ENCODE data around the gene ARHGEF37.

Gene ARHGEF37

GRCh38 chr5:149604321-149604720 lies 23.0 kb downstream of the ARHGEF37 start:
- no peaks in the 10 kb centered on the region for H3K27me3 ChIP-seq (ENCODE audit: insufficient read depth, low read length, poor library complexity, severe bottlenecking)
- TF ChIP-seq EZH2phosphoT487 (IDR thresholded peaks at IDR 0.05; ENCODE audit: borderline replicate concordance): no peak
- no peak for TF ChIP-seq CTCF (conservative IDR thresholded peaks at IDR 0.05; ENCODE audit: low read length)

GRCh38 chr5:149605354-149605997 lies 24.2 kb downstream of the ARHGEF37 start:
- no peaks in the 10 kb centered on the region for H3F3A ChIP-seq (ENCODE audit: low read depth)
- H3K4me3 ChIP-seq (ENCODE audit: low read length, poor library complexity, severe bottlenecking): no peak overlapping the region
- H3K9me3 ChIP-seq (ENCODE audit: insufficient read depth, low read depth, low read length): no peaks in the 10 kb centered on the region
- no peak for TF ChIP-seq CTCF (conservative IDR thresholded peaks at IDR 0.05; ENCODE audit: low read length)
- TF ChIP-seq EZH2phosphoT487 (IDR thresholded peaks at IDR 0.05; ENCODE audit: borderline replicate concordance): no peak
- H4K20me1 ChIP-seq (ENCODE audit: insufficient read depth, low read length, poor library complexity, severe bottlenecking): no peaks in the 10 kb centered on the region
- H3K27me3 ChIP-seq (ENCODE audit: insufficient read depth, low read length, poor library complexity, severe bottlenecking): no peaks in the 10 kb centered on the region
- no peaks in the 10 kb centered on the region for H3K36me3 ChIP-seq (ENCODE audit: insufficient read depth, low read length)
- no peaks in the 10 kb centered on the region for H3K9me2 ChIP-seq (replicated peaks; ENCODE audit: low read depth, low read length)
- no peak overlapping the region for H2AFZ ChIP-seq (ENCODE audit: low read length)
- no peaks in the 10 kb centered on the region for H3K79me2 ChIP-seq (ENCODE audit: insufficient read depth, low read length)
- no peak overlapping the region for H3K4me2 ChIP-seq (ENCODE audit: low read depth, low read length, poor library complexity, severe bottlenecking)
- no peak overlapping the region for H3K9ac ChIP-seq (ENCODE audit: low read depth, low read length, poor library complexity, severe bottlenecking)
- peaks cover 10% of the 10 kb centered on the region for H3K4me1 ChIP-seq (ENCODE audit: insufficient read depth, low read length, poor library complexity, severe bottlenecking)

More at GRCh38 chr5:149604321-149604720, 23.0 kb downstream of the ARHGEF37 start:
- no peaks in the 10 kb centered on the region for H3K36me3 ChIP-seq (ENCODE audit: insufficient read depth, low read length)
- H2AFZ ChIP-seq (ENCODE audit: low read length): no peak overlapping the region
- no peak overlapping the region for H3K4me3 ChIP-seq (ENCODE audit: low read length, poor library complexity, severe bottlenecking)
- no peaks in the 10 kb centered on the region for H3K9me2 ChIP-seq (replicated peaks; ENCODE audit: low read depth, low read length)
- H3K9ac ChIP-seq (ENCODE audit: low read depth, low read length, poor library complexity, severe bottlenecking): no peak overlapping the region
- no peaks in the 10 kb centered on the region for H4K20me1 ChIP-seq (ENCODE audit: insufficient read depth, low read length, poor library complexity, severe bottlenecking)
- H3F3A ChIP-seq (ENCODE audit: low read depth): no peaks in the 10 kb centered on the region
- no peaks in the 10 kb centered on the region for H3K79me2 ChIP-seq (ENCODE audit: insufficient read depth, low read length)
- H3K4me2 ChIP-seq (ENCODE audit: low read depth, low read length, poor library complexity, severe bottlenecking): no peak overlapping the region
- H3K4me1 ChIP-seq (ENCODE audit: insufficient read depth, low read length, poor library complexity, severe bottlenecking): peaks cover 10% of the 10 kb centered on the region
- no peaks in the 10 kb centered on the region for H3K9me3 ChIP-seq (ENCODE audit: insufficient read depth, low read depth, low read length)

GRCh38 chr5:149605998-149606724 lies 24.9 kb downstream of the ARHGEF37 start:
- Histone ChIP-seq H3F3A (ENCODE audit: low read depth) (no peaks in the 10 kb centered on the region), H3K4me2 (ENCODE audit: low read depth, low read length, poor library complexity, severe bottlenecking) (peak overlapping the region; percentile 42), H4K20me1 (ENCODE audit: insufficient read depth, low read length, poor library complexity, severe bottlenecking) (no peaks in the 10 kb centered on the region), H3K4me1 (ENCODE audit: insufficient read depth, low read length, poor library complexity, severe bottlenecking) (peaks cover 10% of the 10 kb centered on the region), H3K27me3 (ENCODE audit: insufficient read depth, low read length, poor library complexity, severe bottlenecking) (no peaks in the 10 kb centered on the region), H3K36me3 (ENCODE audit: insufficient read depth, low read length) (no peaks in the 10 kb centered on the region), H3K9me3 (ENCODE audit: insufficient read depth, low read depth, low read length) (no peaks in the 10 kb centered on the region), H3K4me3 (ENCODE audit: low read length, poor library complexity, severe bottlenecking) (no peak overlapping the region), H2AFZ (ENCODE audit: low read length) (no peak overlapping the region), H3K79me2 (ENCODE audit: insufficient read depth, low read length) (no peaks in the 10 kb centered on the region), H3K9me2 (replicated peaks; ENCODE audit: low read depth, low read length) (no peaks in the 10 kb centered on the region), H3K9ac (ENCODE audit: low read depth, low read length, poor library complexity, severe bottlenecking) (no peak overlapping the region)
- TF ChIP-seq CTCF (conservative IDR thresholded peaks at IDR 0.05; ENCODE audit: low read length) (no peak), EZH2phosphoT487 (IDR thresholded peaks at IDR 0.05; ENCODE audit: borderline replicate concordance) (no peak)

Measured in Loucy (cell line).